ENCODE measurements around the gene UBE3B.

DNA sequence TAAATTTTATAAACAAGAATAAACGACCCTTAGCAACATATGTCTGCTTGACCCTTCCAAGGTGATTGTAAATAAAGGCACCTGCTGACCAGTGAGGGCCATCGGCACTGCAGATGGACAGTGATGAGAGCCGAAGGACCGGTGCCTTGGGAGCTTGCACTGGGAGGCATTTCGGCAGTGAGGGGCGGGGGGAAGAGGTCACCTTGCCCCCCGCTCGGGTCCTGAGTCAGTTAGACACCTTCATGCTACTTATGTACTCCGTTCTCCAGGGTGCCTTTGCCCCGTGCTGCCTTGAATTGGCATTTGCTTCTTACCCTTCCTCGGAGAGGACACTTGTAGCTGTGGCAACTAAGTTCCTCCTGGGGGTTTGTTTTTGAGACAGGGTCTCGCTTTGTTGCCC, 72.8 kb downstream of the UBE3B start:
- TF ChIP-seq CTCF (IDR thresholded peaks at IDR 0.05): no peak
- TF ChIP-seq POLR2A (IDR thresholded peaks at IDR 0.05): no peak
